WTC11 (cell line): ENCODE results near the gene PIK3C2G. TPM values are rescaled to one million over a fixed set of nuclear protein-coding genes. Genes with fewer than 3 reads are reported as not detected.

Source experiments
- ATAC-seq: fragments of 200-7000 bp; cut with Tn5 transposase; 2 replicates; pipeline ENCODE4 v1.10.0; 2021; ENCODE audit warnings: mild to moderate bottlenecking, moderate library complexity
- CTCF ChIA-PET: fragments of 300-600 bp; sonication (Branson Sonifier 250); formaldehyde crosslinking; loops from one replicate; lab custom pipeline; 2021; ENCODE audit warnings: antibody characterized with exemption; lab: Charles Lee
- POLR2A ChIA-PET: fragments of 350-600 bp; sonication (Branson Sonifier 250); formaldehyde crosslinking; loops from one replicate; lab custom pipeline; 2021; ENCODE audit warnings: antibody characterized with exemption; lab: Charles Lee
- DNase-seq: peaks from one replicate; pipeline ENCODE4 v3.0.0; 2021; ENCODE audit warnings: low spot score
- H3K27ac Mint-ChIP-seq: 2 replicates; pipeline ENCODE4 v1.8.0; 2021; ENCODE audit warnings: mixed read lengths
- H3K27me3 Mint-ChIP-seq: 2 replicates; pipeline ENCODE4 v1.8.0; 2021; ENCODE audit warnings: low read depth, mild to moderate bottlenecking, moderate library complexity, mixed read lengths
- H3K36me3 Mint-ChIP-seq: 2 replicates; pipeline ENCODE4 v1.8.0; 2021; ENCODE audit warnings: mixed read lengths
- H3K4me1 Mint-ChIP-seq: 2 replicates; pipeline ENCODE4 v1.8.0; 2022; ENCODE audit warnings: mixed read lengths
- H3K4me3 Mint-ChIP-seq: 2 replicates; pipeline ENCODE4 v1.8.0; 2021; ENCODE audit warnings: mild to moderate bottlenecking, moderate library complexity, mixed read lengths
- H3K9me3 Mint-ChIP-seq: 2 replicates; pipeline ENCODE4 v1.8.0; 2021; ENCODE audit warnings: mixed read lengths
- CBFB ChIP-seq: sonication (generic); formaldehyde crosslinking; IDR thresholded peaks from 2 replicates; pipeline ENCODE4 v1.8.1; 2022; ENCODE audit warnings: mild to moderate bottlenecking, low read depth, missing genetic modification reagents
- ETV6 ChIP-seq: sonication (generic); formaldehyde crosslinking; IDR thresholded peaks from 2 replicates; pipeline ENCODE4 v1.8.1; 2022; ENCODE audit warnings: mild to moderate bottlenecking, missing genetic modification reagents
- FOXJ3 ChIP-seq: sonication (generic); formaldehyde crosslinking; IDR thresholded peaks from 2 replicates; pipeline ENCODE4 v1.9.0; 2021; ENCODE audit warnings: missing genetic modification reagents, mild to moderate bottlenecking, borderline replicate concordance
- GABPB1 ChIP-seq: sonication (generic); formaldehyde crosslinking; IDR thresholded peaks from 2 replicates; pipeline ENCODE4 v1.8.1; 2023; ENCODE audit warnings: mild to moderate bottlenecking, missing genetic modification reagents
- JAZF1 ChIP-seq: fragments of 250-450 bp; sonication (Bioruptor Pico); IDR thresholded peaks from 2 replicates; pipeline ENCODE4 v1.9.0; 2021; ENCODE audit warnings: moderate library complexity, mild to moderate bottlenecking, inconsistent platforms
- NFATC4 ChIP-seq: fragments of 250-450 bp; sonication (Bioruptor Pico); IDR thresholded peaks from 2 replicates; pipeline ENCODE4 v1.9.0; 2021; ENCODE audit warnings: mild to moderate bottlenecking
- SOX15 ChIP-seq: fragments of 250-450 bp; sonication (Bioruptor Pico); IDR thresholded peaks from 2 replicates; pipeline ENCODE4 v1.9.0; 2021; ENCODE audit warnings: mild to moderate bottlenecking
- ZNF232 ChIP-seq: sonication (generic); formaldehyde crosslinking; IDR thresholded peaks from 2 replicates; pipeline ENCODE4 v1.8.0; 2022; ENCODE audit warnings: mild to moderate bottlenecking, missing genetic modification reagents
- total RNA-seq: library from RNA; stranded (reverse); gene quantifications from 3 replicates; pipeline ENCODE4 v1.2.3, GENCODE V29; 2021
- TF ChIP-seq, protein P1 (sequence below): sonication (generic); formaldehyde crosslinking; conservative IDR thresholded peaks from 2 replicates; pipeline ENCODE4 v1.8.1; 2022; ENCODE audit warnings: mild to moderate bottlenecking, missing genetic modification reagents
- TF ChIP-seq, protein P2 (sequence below): sonication (generic); formaldehyde crosslinking; IDR thresholded peaks from 2 replicates; pipeline ENCODE4 v1.8.1; 2022; ENCODE audit warnings: low read depth, mild to moderate bottlenecking, moderate library complexity, missing genetic modification reagents, borderline replicate concordance
- TF ChIP-seq, protein P3 (sequence below): sonication (generic); formaldehyde crosslinking; conservative IDR thresholded peaks from 2 replicates; pipeline ENCODE4 v1.8.1; 2023; ENCODE audit warnings: mild to moderate bottlenecking, low read depth, missing genetic modification reagents, moderate library complexity
- TF ChIP-seq, protein P4 (sequence below): sonication (generic); formaldehyde crosslinking; IDR thresholded peaks from 2 replicates; pipeline ENCODE4 v1.8.0; 2022; ENCODE audit warnings: mild to moderate bottlenecking, missing genetic modification reagents
- TF ChIP-seq, protein P5 (sequence below): sonication (generic); formaldehyde crosslinking; IDR thresholded peaks from 2 replicates; pipeline ENCODE4 v1.8.1; 2023; ENCODE audit warnings: mild to moderate bottlenecking, missing genetic modification reagents
- TF ChIP-seq, protein P6 (sequence below): sonication (generic); formaldehyde crosslinking; IDR thresholded peaks from 2 replicates; pipeline ENCODE4 v1.8.0; 2022; ENCODE audit warnings: mild to moderate bottlenecking, missing genetic modification reagents
- TF ChIP-seq, protein P7 (sequence below): sonication (generic); formaldehyde crosslinking; IDR thresholded peaks from 2 replicates; pipeline ENCODE4 v1.8.1; 2023; ENCODE audit warnings: mild to moderate bottlenecking, missing genetic modification reagents, moderate library complexity
- TF ChIP-seq, protein P8 (sequence below): sonication (generic); formaldehyde crosslinking; IDR thresholded peaks from 2 replicates; pipeline ENCODE4 v1.8.0; 2022; ENCODE audit warnings: missing genetic modification reagents
- TF ChIP-seq, protein P9 (sequence below): sonication (generic); formaldehyde crosslinking; IDR thresholded peaks from 2 replicates; pipeline ENCODE4 v1.8.0; 2022; ENCODE audit warnings: mild to moderate bottlenecking, missing genetic modification reagents

Gene PIK3C2G
- total RNA-seq, 1 experiment from 2014 or later = not detected

DNA sequence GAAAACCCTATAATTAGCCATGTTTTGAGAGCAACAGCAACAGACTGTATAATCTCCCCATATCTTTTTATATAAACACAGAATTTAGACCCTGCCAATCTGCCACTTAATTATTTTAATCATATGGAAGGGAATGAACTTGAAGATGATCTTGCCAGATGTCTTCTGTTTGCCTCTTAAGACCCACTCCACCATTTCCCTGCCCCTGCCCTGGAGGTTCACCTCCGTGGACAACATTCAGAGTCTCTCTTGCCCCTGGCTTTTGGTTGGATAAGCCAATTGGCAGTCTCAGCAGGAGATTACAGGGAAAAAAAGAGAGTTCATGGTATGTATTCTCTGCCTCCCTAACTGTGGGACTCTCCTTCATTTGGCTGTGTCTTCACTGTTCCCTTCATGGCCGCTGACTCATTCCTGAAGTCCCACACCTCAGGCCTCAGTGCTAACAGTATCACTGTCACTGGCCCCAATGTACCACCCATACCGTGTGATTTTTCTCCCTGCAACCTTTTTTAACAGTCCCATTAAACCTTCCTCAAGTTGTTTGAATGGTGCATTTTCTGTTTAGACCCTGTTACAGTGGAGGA, 184.8 kb downstream of the PIK3C2G start (continued):
- TF ChIP-seq, protein P1, sequence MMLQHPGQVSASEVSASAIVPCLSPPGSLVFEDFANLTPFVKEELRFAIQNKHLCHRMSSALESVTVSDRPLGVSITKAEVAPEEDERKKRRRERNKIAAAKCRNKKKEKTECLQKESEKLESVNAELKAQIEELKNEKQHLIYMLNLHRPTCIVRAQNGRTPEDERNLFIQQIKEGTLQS (CRISPR knock-in tag) = no peak
- no peak for TF ChIP-seq GABPB1
- TF ChIP-seq, protein P2, sequence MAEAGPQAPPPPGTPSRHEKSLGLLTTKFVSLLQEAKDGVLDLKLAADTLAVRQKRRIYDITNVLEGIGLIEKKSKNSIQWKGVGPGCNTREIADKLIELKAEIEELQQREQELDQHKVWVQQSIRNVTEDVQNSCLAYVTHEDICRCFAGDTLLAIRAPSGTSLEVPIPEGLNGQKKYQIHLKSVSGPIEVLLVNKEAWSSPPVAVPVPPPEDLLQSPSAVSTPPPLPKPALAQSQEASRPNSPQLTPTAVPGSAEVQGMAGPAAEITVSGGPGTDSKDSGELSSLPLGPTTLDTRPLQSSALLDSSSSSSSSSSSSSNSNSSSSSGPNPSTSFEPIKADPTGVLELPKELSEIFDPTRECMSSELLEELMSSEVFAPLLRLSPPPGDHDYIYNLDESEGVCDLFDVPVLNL = no peak
- TF ChIP-seq, protein P3, sequence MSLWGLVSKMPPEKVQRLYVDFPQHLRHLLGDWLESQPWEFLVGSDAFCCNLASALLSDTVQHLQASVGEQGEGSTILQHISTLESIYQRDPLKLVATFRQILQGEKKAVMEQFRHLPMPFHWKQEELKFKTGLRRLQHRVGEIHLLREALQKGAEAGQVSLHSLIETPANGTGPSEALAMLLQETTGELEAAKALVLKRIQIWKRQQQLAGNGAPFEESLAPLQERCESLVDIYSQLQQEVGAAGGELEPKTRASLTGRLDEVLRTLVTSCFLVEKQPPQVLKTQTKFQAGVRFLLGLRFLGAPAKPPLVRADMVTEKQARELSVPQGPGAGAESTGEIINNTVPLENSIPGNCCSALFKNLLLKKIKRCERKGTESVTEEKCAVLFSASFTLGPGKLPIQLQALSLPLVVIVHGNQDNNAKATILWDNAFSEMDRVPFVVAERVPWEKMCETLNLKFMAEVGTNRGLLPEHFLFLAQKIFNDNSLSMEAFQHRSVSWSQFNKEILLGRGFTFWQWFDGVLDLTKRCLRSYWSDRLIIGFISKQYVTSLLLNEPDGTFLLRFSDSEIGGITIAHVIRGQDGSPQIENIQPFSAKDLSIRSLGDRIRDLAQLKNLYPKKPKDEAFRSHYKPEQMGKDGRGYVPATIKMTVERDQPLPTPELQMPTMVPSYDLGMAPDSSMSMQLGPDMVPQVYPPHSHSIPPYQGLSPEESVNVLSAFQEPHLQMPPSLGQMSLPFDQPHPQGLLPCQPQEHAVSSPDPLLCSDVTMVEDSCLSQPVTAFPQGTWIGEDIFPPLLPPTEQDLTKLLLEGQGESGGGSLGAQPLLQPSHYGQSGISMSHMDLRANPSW (CRISPR knock-in tag) = no peak

DNA sequence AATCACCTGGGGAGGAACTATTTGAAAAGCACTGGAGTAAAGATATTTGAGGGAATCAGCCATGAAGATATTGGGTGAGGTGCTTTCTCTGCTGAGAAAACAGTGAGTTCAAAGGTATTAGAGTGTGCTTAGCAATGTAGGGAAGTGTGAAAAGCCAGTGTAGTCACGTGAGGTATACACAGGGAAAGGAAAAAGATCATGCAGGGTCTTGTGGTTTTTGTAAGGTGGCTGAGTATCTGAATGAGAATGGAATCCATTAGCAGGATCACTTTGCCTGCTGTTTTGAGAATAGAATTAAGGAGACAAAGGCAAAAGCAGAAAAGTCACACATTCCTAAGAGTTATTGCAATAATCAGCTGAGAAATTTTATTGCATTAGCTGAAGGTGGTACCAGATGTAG, 193.0 kb downstream of the PIK3C2G start:
- peak; percentile 82 for ATAC-seq
- DNase-seq = no peak
- Mint-ChIP-seq H3K4me3 (peak overlapping the region; percentile 0; the same call in 1 of the 2 replicates), H3K4me1 (peaks cover 50% of the 10 kb centered on the region), H3K36me3 (peaks cover 6% of the 10 kb centered on the region; the same call in 1 of the 2 replicates), H3K9me3 (peaks cover 26% of the 10 kb centered on the region), H3K27ac (peak overlapping the region; percentile 41), H3K27me3 (no peaks in the 10 kb centered on the region; the same call in 1 of the 2 replicates)
- TF ChIP-seq, protein P4, sequence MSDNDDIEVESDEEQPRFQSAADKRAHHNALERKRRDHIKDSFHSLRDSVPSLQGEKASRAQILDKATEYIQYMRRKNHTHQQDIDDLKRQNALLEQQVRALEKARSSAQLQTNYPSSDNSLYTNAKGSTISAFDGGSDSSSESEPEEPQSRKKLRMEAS (CRISPR knock-in tag) = no peak
- TF ChIP-seq FOXJ3 (CRISPR knock-in tag) (no peak), ETV6 (CRISPR knock-in tag) (no peak)
- TF ChIP-seq, protein P5, sequence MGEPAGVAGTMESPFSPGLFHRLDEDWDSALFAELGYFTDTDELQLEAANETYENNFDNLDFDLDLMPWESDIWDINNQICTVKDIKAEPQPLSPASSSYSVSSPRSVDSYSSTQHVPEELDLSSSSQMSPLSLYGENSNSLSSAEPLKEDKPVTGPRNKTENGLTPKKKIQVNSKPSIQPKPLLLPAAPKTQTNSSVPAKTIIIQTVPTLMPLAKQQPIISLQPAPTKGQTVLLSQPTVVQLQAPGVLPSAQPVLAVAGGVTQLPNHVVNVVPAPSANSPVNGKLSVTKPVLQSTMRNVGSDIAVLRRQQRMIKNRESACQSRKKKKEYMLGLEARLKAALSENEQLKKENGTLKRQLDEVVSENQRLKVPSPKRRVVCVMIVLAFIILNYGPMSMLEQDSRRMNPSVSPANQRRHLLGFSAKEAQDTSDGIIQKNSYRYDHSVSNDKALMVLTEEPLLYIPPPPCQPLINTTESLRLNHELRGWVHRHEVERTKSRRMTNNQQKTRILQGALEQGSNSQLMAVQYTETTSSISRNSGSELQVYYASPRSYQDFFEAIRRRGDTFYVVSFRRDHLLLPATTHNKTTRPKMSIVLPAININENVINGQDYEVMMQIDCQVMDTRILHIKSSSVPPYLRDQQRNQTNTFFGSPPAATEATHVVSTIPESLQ (CRISPR knock-in tag) = no peak
- TF ChIP-seq, protein P6, sequence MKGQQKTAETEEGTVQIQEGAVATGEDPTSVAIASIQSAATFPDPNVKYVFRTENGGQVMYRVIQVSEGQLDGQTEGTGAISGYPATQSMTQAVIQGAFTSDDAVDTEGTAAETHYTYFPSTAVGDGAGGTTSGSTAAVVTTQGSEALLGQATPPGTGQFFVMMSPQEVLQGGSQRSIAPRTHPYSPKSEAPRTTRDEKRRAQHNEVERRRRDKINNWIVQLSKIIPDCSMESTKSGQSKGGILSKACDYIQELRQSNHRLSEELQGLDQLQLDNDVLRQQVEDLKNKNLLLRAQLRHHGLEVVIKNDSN (CRISPR knock-in tag) = peak; percentile 89
- TF ChIP-seq, protein P7, sequence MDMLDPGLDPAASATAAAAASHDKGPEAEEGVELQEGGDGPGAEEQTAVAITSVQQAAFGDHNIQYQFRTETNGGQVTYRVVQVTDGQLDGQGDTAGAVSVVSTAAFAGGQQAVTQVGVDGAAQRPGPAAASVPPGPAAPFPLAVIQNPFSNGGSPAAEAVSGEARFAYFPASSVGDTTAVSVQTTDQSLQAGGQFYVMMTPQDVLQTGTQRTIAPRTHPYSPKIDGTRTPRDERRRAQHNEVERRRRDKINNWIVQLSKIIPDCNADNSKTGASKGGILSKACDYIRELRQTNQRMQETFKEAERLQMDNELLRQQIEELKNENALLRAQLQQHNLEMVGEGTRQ = peak; percentile 91
- ChIA-PET CTCF (interaction anchor here (0.6 to 1.1 kb wide), 2 partner anchors 24 to 797 kb away, joined by 3 to 4 read pairs; no protein-coding TSS in a partner anchor), POLR2A (no interaction called here)

DNA sequence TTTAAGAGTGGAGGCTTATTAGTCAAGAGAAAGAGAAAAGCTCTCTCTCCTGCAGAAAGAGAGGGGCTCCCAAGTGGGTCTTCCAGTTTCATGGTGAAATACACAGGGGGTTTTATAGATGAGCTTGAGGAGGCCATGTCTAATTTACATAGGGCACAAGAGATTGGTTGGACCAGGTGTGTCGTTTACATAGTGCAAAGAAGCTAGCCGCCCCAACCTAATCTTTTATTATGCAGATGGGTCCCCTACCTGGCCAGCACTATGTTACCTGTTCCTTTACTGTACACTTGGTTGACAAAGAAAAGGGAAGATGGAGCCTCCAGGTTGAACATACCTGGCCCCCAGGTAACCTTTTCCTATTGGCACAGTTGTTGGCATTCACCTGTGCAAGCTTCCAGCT, 195.0 kb downstream of the PIK3C2G start:
- H3K9me3 Mint-ChIP-seq = peaks cover 13% of the 10 kb centered on the region
- H3K4me3 Mint-ChIP-seq = no peak overlapping the region
- DNase-seq (no peak), ATAC-seq (peak; percentile 81)
- ChIA-PET POLR2A (no interaction called here), CTCF (interaction anchor here (1.6 kb wide), 1 partner anchor 25 kb away, joined by 5 read pairs; no protein-coding TSS in a partner anchor)
- peaks cover 6% of the 10 kb centered on the region; the same call in 1 of the 2 replicates for H3K36me3 Mint-ChIP-seq
- H3K4me1 Mint-ChIP-seq = peaks cover 50% of the 10 kb centered on the region
- H3K27ac Mint-ChIP-seq = no peak overlapping the region
- no peaks in the 10 kb centered on the region for H3K27me3 Mint-ChIP-seq
- TF ChIP-seq ZNF232 (no peak), ETV6 (CRISPR knock-in tag) (no peak), GABPB1 (no peak), SOX15 (no peak), NFATC4 (CRISPR knock-in tag) (no peak), JAZF1 (no peak), CBFB (CRISPR knock-in tag) (no peak)
- TF ChIP-seq, protein P8, sequence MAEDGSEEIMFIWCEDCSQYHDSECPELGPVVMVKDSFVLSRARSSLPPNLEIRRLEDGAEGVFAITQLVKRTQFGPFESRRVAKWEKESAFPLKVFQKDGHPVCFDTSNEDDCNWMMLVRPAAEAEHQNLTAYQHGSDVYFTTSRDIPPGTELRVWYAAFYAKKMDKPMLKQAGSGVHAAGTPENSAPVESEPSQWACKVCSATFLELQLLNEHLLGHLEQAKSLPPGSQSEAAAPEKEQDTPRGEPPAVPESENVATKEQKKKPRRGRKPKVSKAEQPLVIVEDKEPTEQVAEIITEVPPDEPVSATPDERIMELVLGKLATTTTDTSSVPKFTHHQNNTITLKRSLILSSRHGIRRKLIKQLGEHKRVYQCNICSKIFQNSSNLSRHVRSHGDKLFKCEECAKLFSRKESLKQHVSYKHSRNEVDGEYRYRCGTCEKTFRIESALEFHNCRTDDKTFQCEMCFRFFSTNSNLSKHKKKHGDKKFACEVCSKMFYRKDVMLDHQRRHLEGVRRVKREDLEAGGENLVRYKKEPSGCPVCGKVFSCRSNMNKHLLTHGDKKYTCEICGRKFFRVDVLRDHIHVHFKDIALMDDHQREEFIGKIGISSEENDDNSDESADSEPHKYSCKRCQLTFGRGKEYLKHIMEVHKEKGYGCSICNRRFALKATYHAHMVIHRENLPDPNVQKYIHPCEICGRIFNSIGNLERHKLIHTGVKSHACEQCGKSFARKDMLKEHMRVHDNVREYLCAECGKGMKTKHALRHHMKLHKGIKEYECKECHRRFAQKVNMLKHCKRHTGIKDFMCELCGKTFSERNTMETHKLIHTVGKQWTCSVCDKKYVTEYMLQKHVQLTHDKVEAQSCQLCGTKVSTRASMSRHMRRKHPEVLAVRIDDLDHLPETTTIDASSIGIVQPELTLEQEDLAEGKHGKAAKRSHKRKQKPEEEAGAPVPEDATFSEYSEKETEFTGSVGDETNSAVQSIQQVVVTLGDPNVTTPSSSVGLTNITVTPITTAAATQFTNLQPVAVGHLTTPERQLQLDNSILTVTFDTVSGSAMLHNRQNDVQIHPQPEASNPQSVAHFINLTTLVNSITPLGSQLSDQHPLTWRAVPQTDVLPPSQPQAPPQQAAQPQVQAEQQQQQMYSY (CRISPR knock-in tag) = no peak
- TF ChIP-seq, protein P9, sequence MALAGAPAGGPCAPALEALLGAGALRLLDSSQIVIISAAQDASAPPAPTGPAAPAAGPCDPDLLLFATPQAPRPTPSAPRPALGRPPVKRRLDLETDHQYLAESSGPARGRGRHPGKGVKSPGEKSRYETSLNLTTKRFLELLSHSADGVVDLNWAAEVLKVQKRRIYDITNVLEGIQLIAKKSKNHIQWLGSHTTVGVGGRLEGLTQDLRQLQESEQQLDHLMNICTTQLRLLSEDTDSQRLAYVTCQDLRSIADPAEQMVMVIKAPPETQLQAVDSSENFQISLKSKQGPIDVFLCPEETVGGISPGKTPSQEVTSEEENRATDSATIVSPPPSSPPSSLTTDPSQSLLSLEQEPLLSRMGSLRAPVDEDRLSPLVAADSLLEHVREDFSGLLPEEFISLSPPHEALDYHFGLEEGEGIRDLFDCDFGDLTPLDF (CRISPR knock-in tag) = no peak
- TF ChIP-seq, protein P2 = no peak
